Effector CD4-positive, alpha-beta T cell (primary cell): ENCODE data around the gene DUSP7.

Source experiments
- DNase-seq: peaks from one replicate; pipeline ENCODE4 v3.0.0-alpha.2; 2020

DUSP7 gene

GRCh38 chr3:52067046-52067445 lies 10.7 kb upstream of the DUSP7 start:
- no peak for DNase-seq

GRCh38 chr3:52065264-52065756 lies 8.9 kb upstream of the DUSP7 start:
- DNase-seq, result no peak

GRCh38 chr3:52064561-52064960 lies 8.2 kb upstream of the DUSP7 start:
- DNase-seq, result no peak

- no peak for DNase-seq
These were observed 6.8 kb upstream of the DUSP7 start for GRCh38 chr3:52063026-52063723.

GRCh38 chr3:52062505-52062904 lies 6.1 kb upstream of the DUSP7 start:
- no peak for DNase-seq

- DNase-seq, result no peak
These were observed 4.9 kb upstream of the DUSP7 start for GRCh38 chr3:52061121-52061910.

GRCh38 chr3:52059781-52060180 lies 3.4 kb upstream of the DUSP7 start:
- no peak for DNase-seq

- DNase-seq, result no peak
These were observed 1.6 kb upstream of the DUSP7 start for GRCh38 chr3:52057812-52058495.

- DNase-seq, result peak; percentile 99
These were observed 819 bp upstream of the DUSP7 start for GRCh38 chr3:52056968-52057811.

GRCh38 chr3:52055537-52056351 lies 627 bp downstream of the DUSP7 start:
- peak; percentile 18 for DNase-seq

- no peak for DNase-seq
These were observed 1.5 kb downstream of the DUSP7 start for GRCh38 chr3:52054661-52055511.

- no peak for DNase-seq
These were observed 2.8 kb downstream of the DUSP7 start for GRCh38 chr3:52053307-52054304.

GRCh38 chr3:52052831-52053306 lies 3.5 kb downstream of the DUSP7 start:
- peak; percentile 25 for DNase-seq

- DNase-seq, result no peak
These were observed 4.9 kb downstream of the DUSP7 start for GRCh38 chr3:52051444-52051843.

GRCh38 chr3:52050571-52050970 lies 5.8 kb downstream of the DUSP7 start:
- no peak for DNase-seq

- DNase-seq, result no peak
These were observed 6.9 kb downstream of the DUSP7 start for GRCh38 chr3:52049503-52049902.

GRCh38 chr3:52047295-52047960 lies 8.9 kb downstream of the DUSP7 start:
- DNase-seq, result no peak

- DNase-seq, result no peak
These were observed 9.5 kb downstream of the DUSP7 start for GRCh38 chr3:52046902-52047239.
